PC-3 (cell line): ENCODE results near the gene COL9A3. TPM values are rescaled to one million over a fixed set of nuclear protein-coding genes. Genes with fewer than 3 reads are reported as not detected.
A peak's percentile ranks its signal among the peaks of the same experiment; 100 is the strongest.

Source experiments
- ATAC-seq: fragments of 200-7000 bp; cut with Tn5 transposase; 2 replicates; pipeline ENCODE4 v1.9.1; 2020; ENCODE audit warnings: mild to moderate bottlenecking, moderate library complexity
- BruUV-seq: library from RNA; stranded (reverse); fragments of 400-500 nt; replicated peaks from 2 replicates; lab custom pipeline; 2021; lab: Mats Ljungman, UMichigan
- CTCF ChIA-PET: fragments of 300-600 bp; sonication (Branson Sonifier 250); formaldehyde crosslinking; loops from one replicate; lab custom pipeline; 2022; ENCODE audit warnings: antibody characterized with exemption; lab: Charles Lee
- POLR2A ChIA-PET: fragments of 300-600 bp; sonication (Branson Sonifier 250); formaldehyde crosslinking; loops from one replicate; lab custom pipeline; 2022; ENCODE audit warnings: antibody characterized with exemption; ENCODE audit not compliant: unreplicated experiment; lab: Charles Lee
- DNase-seq: peaks from one replicate; pipeline ENCODE4 v3.0.0-alpha.2; 2015
- H2AFZ ChIP-seq: fragments of 300-600 bp; sonication (generic); 2 replicates; pipeline ENCODE4 v1.6.0; 2016; ENCODE audit warnings: antibody characterized with exemption, low read length
- H3F3A ChIP-seq: fragments of 300-600 bp; sonication (generic); one replicate; pipeline ENCODE4 v1.6.0; 2017; ENCODE audit warnings: antibody characterized with exemption, low read length, control low read depth, mild to moderate bottlenecking; ENCODE audit not compliant: unreplicated experiment
- H3K27ac ChIP-seq: fragments of 300-600 bp; sonication (generic); 2 replicates; pipeline ENCODE4 v1.5.1; 2016; ENCODE audit warnings: mild to moderate bottlenecking, low read length
- H3K27me3 ChIP-seq: fragments of 300-600 bp; sonication (generic); 2 replicates; pipeline ENCODE4 v1.6.1; 2016; ENCODE audit warnings: low read length, mixed read lengths
- H3K36me3 ChIP-seq: fragments of 300-600 bp; sonication (generic); 2 replicates; pipeline ENCODE4 v1.6.1; 2016; ENCODE audit warnings: low read depth, mixed run types, low read length, mixed read lengths
- H3K4me1 ChIP-seq: fragments of 300-600 bp; sonication (generic); 2 replicates; pipeline ENCODE4 v1.5.1; 2016; ENCODE audit warnings: low read length; ENCODE audit not compliant: insufficient read depth
- H3K4me2 ChIP-seq: fragments of 300-600 bp; sonication (generic); 2 replicates; pipeline ENCODE4 v1.6.0; 2016; ENCODE audit warnings: low read length
- H3K4me3 ChIP-seq: fragments of 300-600 bp; sonication (generic); 2 replicates; pipeline ENCODE4 v1.5.1; 2016; ENCODE audit warnings: mild to moderate bottlenecking, low read length, mixed read lengths
- H3K79me2 ChIP-seq: fragments of 300-600 bp; sonication (generic); 2 replicates; pipeline ENCODE4 v1.6.1; 2017; ENCODE audit warnings: low read length, mixed read lengths
- H3K9ac ChIP-seq: fragments of 300-600 bp; sonication (generic); 2 replicates; pipeline ENCODE4 v1.6.0; 2016; ENCODE audit warnings: mild to moderate bottlenecking, low read length
- H3K9me2 ChIP-seq: fragments of 300-600 bp; sonication (generic); replicated peaks from 2 replicates; pipeline ENCODE4 v1.6.1; 2016; ENCODE audit warnings: mixed run types, low read length, mixed read lengths
- H3K9me3 ChIP-seq: fragments of 300-600 bp; sonication (generic); 2 replicates; pipeline ENCODE4 v1.6.1; 2016; ENCODE audit warnings: low read length, mixed read lengths
- H4K20me1 ChIP-seq: fragments of 300-600 bp; sonication (generic); 2 replicates; pipeline ENCODE4 v1.6.1; 2016; ENCODE audit warnings: low read length, mixed read lengths
- EZH2 ChIP-seq: fragments of 300-600 bp; sonication (generic); IDR thresholded peaks from one replicate; pipeline ENCODE4 v1.6.1; 2017; ENCODE audit warnings: antibody characterized with exemption, mild to moderate bottlenecking, low read length; ENCODE audit not compliant: unreplicated experiment
- EZH2phosphoT487 ChIP-seq: fragments of 300-600 bp; sonication (generic); IDR thresholded peaks from 2 replicates; pipeline ENCODE4 v1.6.1; 2018; ENCODE audit warnings: mild to moderate bottlenecking, antibody characterized with exemption, low read length, borderline replicate concordance
- intact Hi-C: fragments of 100-400 bp; cut with micrococcal nuclease; formaldehyde crosslinking; loops from 2 replicates; pipeline ENCODE4 v1.9.0; 2023
- total RNA-seq: library from RNA; depleted of rRNA; stranded (reverse); fragments of >200 nt; gene quantifications from 2 replicates; pipeline ENCODE4 v1.2.3, GENCODE V29; 2014
- TF ChIP-seq, protein P1 (sequence below): fragments of 300-600 bp; sonication (generic); conservative IDR thresholded peaks from 2 replicates; pipeline ENCODE4 v1.5.1; 2017; ENCODE audit warnings: antibody characterized with exemption, low read depth, mild to moderate bottlenecking, low read length

COL9A3 gene
- total RNA-seq, 1 experiment from 2014 or later = 14.3 TPM

DNA sequence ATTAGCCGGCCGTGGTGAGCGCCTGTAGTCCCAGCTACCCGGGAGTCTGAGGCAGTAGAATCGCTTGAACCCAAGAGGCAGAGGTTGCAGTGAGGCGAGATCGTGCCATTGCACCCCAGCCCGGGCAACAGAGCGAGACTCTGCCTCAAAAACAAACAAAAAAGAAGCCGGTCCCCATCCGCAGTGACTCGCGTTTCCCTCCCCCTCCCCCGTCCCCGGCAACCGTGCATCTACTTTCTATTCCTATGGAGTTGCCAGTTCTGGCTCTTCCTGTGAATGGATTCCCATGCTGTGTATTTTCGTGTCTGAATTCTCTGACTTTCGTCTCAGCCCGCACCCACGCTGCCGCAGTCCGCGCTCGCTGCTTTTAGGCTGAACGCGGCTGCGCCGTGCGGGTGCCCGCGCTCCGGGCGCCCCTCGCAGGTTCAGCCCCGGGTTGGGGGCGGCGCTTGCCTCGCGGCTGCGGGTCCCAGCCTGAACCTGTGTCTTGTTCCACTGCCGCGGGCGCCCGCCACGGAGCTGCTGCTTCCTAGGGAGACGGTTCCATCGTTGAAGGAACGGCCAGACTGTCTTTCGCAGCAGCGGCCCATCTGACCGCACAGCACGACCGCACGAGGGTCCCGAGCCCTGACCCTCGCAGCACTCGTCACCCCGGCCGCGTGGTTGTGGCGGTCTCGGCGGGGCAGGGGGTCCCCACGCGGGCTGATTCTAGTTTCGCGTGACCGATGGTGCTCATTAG is 21.7 kb upstream of the COL9A3 start:
- H3K4me2 ChIP-seq = peak overlapping the region; percentile 96
- peak; percentile 3 for ATAC-seq
- peak; percentile 57 for DNase-seq
- H3K9me2 ChIP-seq = no peaks in the 10 kb centered on the region
- H3F3A ChIP-seq = no peaks in the 10 kb centered on the region
- H3K9ac ChIP-seq = peak overlapping the region; percentile 77
- H3K79me2 ChIP-seq = peaks cover 16% of the 10 kb centered on the region
- POLR2A ChIA-PET = interaction anchor here (0.5 to 1.5 kb wide), 2 partner anchors 91 to 143 kb away, joined by 10 to 11 read pairs; no protein-coding TSS in a partner anchor
- peak overlapping the region; percentile 72 for H3K4me3 ChIP-seq
- H3K27me3 ChIP-seq = no peaks in the 10 kb centered on the region
- intact Hi-C loops = loop anchor here (10.0 kb wide), 2 partner anchors 170 to 410 kb away; partner anchors contain the start of gene RPS21
- peaks cover 39% of the 10 kb centered on the region for H3K4me1 ChIP-seq
- H3K9me3 ChIP-seq = no peaks in the 10 kb centered on the region
- TF ChIP-seq EZH2phosphoT487 (no peak), EZH2 (no peak)
- TF ChIP-seq, protein P1, sequence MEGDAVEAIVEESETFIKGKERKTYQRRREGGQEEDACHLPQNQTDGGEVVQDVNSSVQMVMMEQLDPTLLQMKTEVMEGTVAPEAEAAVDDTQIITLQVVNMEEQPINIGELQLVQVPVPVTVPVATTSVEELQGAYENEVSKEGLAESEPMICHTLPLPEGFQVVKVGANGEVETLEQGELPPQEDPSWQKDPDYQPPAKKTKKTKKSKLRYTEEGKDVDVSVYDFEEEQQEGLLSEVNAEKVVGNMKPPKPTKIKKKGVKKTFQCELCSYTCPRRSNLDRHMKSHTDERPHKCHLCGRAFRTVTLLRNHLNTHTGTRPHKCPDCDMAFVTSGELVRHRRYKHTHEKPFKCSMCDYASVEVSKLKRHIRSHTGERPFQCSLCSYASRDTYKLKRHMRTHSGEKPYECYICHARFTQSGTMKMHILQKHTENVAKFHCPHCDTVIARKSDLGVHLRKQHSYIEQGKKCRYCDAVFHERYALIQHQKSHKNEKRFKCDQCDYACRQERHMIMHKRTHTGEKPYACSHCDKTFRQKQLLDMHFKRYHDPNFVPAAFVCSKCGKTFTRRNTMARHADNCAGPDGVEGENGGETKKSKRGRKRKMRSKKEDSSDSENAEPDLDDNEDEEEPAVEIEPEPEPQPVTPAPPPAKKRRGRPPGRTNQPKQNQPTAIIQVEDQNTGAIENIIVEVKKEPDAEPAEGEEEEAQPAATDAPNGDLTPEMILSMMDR = no peak
- H4K20me1 ChIP-seq = 0 out of 2 replicates have a peak, but pooled peaks cover 8% of the 10 kb centered on the region
- H2AFZ ChIP-seq = peak overlapping the region; percentile 81
- CTCF ChIA-PET = interaction anchor here (0.6 kb wide), 1 partner anchor 1070 kb away, joined by 4 read pairs; the partner anchor contains the start of gene TPD52L2
- peak overlapping the region; percentile 61 for H3K27ac ChIP-seq
- H3K36me3 ChIP-seq = peaks cover 18% of the 10 kb centered on the region; the same call in 1 of the 2 replicates
- no TSS peak for BruUV-seq

DNA sequence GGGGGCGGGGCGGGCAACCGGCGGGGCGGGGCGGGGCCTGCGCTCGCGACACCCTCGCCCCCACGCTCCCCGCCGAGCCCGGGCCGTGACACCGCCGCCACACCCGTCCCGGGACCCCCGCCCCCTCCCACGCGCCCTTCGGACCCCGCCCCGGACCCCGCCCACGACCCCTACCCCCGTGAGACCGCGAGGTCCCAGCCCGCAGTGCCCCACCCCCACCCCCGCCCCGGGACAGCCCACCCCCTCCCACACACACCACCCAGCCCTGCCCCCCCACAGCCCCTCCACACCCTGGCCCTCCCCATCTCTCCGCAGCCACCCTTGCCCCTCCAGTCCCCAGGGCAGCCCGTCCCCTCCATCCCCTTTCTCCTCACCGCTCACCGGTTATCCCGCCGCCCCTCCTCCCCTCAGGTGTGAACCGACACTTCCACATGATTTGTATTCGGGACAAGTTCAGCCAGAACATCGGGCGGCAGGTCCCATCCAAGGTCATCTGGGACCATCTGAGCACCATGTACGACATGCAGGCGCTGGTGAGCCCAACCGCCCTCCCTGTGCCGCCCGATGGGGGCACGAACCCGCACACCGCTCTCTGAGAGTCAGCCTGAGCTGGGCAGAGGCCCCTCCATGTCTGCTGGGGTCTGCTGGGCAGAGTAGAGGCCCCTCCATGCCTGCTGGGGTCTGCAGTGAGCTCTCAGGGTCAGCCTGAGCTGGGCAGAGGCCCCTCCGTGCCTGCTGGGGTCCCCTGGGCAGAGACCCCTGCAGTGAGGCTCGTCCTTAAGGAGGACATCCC is 20.0 kb upstream of the COL9A3 start:
- H3K27ac ChIP-seq = no peak overlapping the region
- no peaks in the 10 kb centered on the region for H3K27me3 ChIP-seq
- no peaks in the 10 kb centered on the region for H3K9me3 ChIP-seq
- BruUV-seq = TSS peak; percentile 24
- H3K9ac ChIP-seq = peak overlapping the region; percentile 77
- DNase-seq = no peak
- ChIA-PET POLR2A (interaction anchor here (0.7 to 0.8 kb wide), 2 partner anchors 9 to 173 kb away, joined by 3 to 4 read pairs; no protein-coding TSS in a partner anchor), CTCF (interaction anchor here (0.6 kb wide), 1 partner anchor 51 kb away, joined by 3 read pairs; no protein-coding TSS in a partner anchor)
- H4K20me1 ChIP-seq = 0 out of 2 replicates have a peak, but pooled peaks cover 8% of the 10 kb centered on the region
- H3K9me2 ChIP-seq = no peaks in the 10 kb centered on the region
- TF ChIP-seq EZH2phosphoT487 = no peak
- no peak for TF ChIP-seq EZH2
- TF ChIP-seq, protein P1 = no peak
- ATAC-seq = no peak; the same call in 1 of the 2 replicates
- peaks cover 33% of the 10 kb centered on the region for H3K4me1 ChIP-seq
- no peak overlapping the region for H2AFZ ChIP-seq
- peak overlapping the region; percentile 93 for H3K4me2 ChIP-seq
- intact Hi-C loops = loop anchor here (10.0 kb wide), 2 partner anchors 172 to 412 kb away; partner anchors contain the start of gene RPS21
- H3K36me3 ChIP-seq = peaks cover 26% of the 10 kb centered on the region; the same call in 1 of the 2 replicates
- no peaks in the 10 kb centered on the region for H3F3A ChIP-seq
- peaks cover 16% of the 10 kb centered on the region for H3K79me2 ChIP-seq
- peak overlapping the region; percentile 77 for H3K4me3 ChIP-seq
